BLaER1 (cell line): ENCODE results near the gene STEEP1.

Experiments used
- H3K27ac ChIP-seq: shearing (Covaris generic); formaldehyde crosslinking; 2 replicates; pipeline ENCODE4 v1.8.1; 2022
- H3K27me3 ChIP-seq: shearing (Covaris generic); formaldehyde crosslinking; 2 replicates; pipeline ENCODE4 v1.8.1; 2022
- H3K36me3 ChIP-seq: shearing (Covaris generic); formaldehyde crosslinking; 2 replicates; pipeline ENCODE4 v1.8.1; 2022
- H3K4me1 ChIP-seq: shearing (Covaris generic); formaldehyde crosslinking; 2 replicates; pipeline ENCODE4 v1.8.1; 2022
- H3K4me2 ChIP-seq: shearing (Covaris generic); formaldehyde crosslinking; 2 replicates; pipeline ENCODE4 v1.8.1; 2022
- H3K4me3 ChIP-seq: shearing (Covaris generic); formaldehyde crosslinking; 2 replicates; pipeline ENCODE4 v1.8.1; 2022
- H3K9ac ChIP-seq: shearing (Covaris generic); formaldehyde crosslinking; 2 replicates; pipeline ENCODE4 v1.8.1; 2022
- H3K9me3 ChIP-seq: shearing (Covaris generic); formaldehyde crosslinking; 2 replicates; pipeline ENCODE4 v1.8.1; 2022
- H4K20me1 ChIP-seq: shearing (Covaris generic); formaldehyde crosslinking; 2 replicates; pipeline ENCODE4 v1.8.1; 2022
- Cebpa-rat ChIP-seq: shearing (Covaris generic); IDR thresholded peaks from 2 replicates; pipeline ENCODE4 v1.8.1; 2022

The STEEP1 gene

DNA sequence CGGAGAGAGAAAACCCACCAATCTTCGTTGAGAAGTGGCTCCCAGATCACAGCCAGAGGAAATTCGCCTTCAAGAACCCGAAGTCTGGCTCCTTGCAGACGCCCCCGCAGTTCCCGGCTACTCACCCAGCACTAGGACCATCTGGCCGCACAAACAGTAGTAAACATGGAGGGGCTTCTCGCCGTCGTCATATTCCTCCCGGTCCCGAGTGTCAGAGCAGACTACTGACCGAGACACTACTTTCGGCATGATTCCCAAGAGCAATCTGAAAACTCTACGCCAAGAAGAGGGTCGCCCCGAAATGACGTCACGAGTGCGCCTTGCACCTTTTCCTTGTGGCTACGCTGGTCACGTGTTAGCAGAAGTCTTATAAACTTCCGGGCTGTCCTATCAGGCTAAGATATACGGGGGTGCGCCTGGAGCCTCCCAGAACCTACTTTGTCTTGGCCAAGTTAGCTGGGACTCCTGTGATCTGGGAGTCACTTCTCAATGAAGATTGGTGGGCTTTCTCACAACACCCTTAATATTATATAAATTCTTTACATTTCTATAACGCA is at the start of gene STEEP1:
TSS of gene STEEP1 (minus strand) at position 303 of the 557 bp plus-strand sequence. CDS start at position 249, 54 bp downstream.
- H3K36me3 ChIP-seq, result peaks cover 8% of the 10 kb centered on the region
- peak within 1 kb of the TSS; percentile 85 for H3K4me2 ChIP-seq
- no peaks in the 10 kb centered on the region for H3K27me3 ChIP-seq
- H3K9ac ChIP-seq, result peak within 1 kb of the TSS; percentile 79
- H4K20me1 ChIP-seq, result no peaks in the 10 kb centered on the region
- H3K9me3 ChIP-seq, result no peaks in the 10 kb centered on the region
- H3K4me1 ChIP-seq, result 0 out of 2 replicates have a peak, but pooled peaks cover 7% of the 10 kb centered on the region
- H3K4me3 ChIP-seq, result peak within 1 kb of the TSS; percentile 68
- peak within 1 kb of the TSS; percentile 33; the same call in 1 of the 2 replicates for H3K27ac ChIP-seq
- no peak for TF ChIP-seq Cebpa-rat

DNA sequence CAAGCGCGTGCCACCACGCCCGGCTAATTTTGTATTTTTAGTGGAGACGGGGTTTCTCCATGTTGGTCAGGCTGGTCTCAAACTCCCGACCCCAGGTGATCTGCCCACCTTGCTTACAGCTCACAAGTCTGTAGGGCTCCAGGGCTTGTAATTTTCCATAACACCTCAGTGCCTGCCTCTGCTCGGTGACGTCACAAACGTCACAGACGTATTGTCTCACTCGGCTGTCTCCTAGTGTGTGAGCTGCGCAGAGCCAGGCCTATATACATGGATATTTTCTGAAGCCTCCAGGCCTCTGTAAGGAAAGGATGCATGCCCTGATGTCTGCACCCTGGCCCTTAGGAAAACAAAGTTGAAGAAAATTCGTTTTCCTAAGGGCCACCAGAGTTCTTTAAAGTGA is 49.6 kb upstream of the STEEP1 start:
- Histone ChIP-seq H3K27ac (no peak overlapping the region), H3K9ac (no peak overlapping the region), H3K27me3 (no peaks in the 10 kb centered on the region), H3K9me3 (no peaks in the 10 kb centered on the region), H4K20me1 (peaks cover 16% of the 10 kb centered on the region), H3K4me3 (no peak overlapping the region), H3K4me2 (no peak overlapping the region), H3K36me3 (no peaks in the 10 kb centered on the region), H3K4me1 (peaks cover 28% of the 10 kb centered on the region)
- no peak for TF ChIP-seq Cebpa-rat

GRCh38 chrX:119607018-119607389 is 41.8 kb upstream of the STEEP1 start:
- no peak for TF ChIP-seq Cebpa-rat
- Histone ChIP-seq H3K27ac (0 out of 2 replicates have a peak overlapping the region, but pooled peaks have one; percentile 95), H3K9ac (peak overlapping the region; percentile 93), H3K4me3 (no peak overlapping the region), H3K4me1 (0 out of 2 replicates have a peak, but pooled peaks cover 12% of the 10 kb centered on the region), H3K27me3 (no peaks in the 10 kb centered on the region), H3K36me3 (no peaks in the 10 kb centered on the region; the same call in 1 of the 2 replicates), H4K20me1 (peaks cover 34% of the 10 kb centered on the region), H3K4me2 (peak overlapping the region; percentile 64), H3K9me3 (no peaks in the 10 kb centered on the region)

DNA sequence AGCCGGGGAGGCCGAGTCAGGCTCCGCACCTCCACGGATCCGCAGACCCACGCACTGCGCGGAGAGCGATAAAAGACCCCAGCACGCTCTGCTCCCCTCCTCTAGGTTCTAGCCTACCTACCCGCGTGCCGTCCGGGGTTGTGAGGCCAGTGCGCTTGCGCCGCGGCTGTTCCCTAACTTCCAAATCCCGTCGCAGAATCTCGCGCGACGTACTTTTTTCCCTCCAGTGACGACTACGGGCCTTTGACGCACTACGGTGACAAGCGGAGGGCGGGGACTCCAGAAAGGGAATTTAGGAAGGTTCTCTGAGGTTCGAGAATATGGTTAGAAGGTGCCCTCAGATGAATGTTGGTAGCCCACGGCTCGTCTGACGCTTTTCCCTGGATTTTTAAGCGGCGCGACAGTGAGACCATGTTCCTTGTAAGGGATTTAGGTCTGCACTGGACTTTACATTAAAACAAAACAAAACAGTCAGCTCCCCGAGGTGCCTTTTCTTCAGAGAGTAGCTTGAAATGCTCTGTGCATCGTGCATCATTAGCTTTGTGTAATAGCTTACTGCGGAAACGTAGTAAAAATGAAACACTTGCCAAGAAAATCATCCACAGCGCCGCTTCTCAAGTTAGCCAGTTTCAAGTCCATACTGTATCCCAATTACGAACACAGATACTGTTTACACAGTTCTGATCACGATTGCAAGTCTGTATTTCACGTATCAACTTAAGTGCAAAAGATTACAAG is 41.2 kb upstream of the STEEP1 start, which contains the start of gene NKRF:
TSS of gene NKRF (minus strand) at position 145 of the 738 bp plus-strand sequence.
- peak within 1 kb of the TSS; percentile 72 for H3K4me3 ChIP-seq
- peak within 1 kb of the TSS; percentile 95 for H3K27ac ChIP-seq
- no peaks in the 10 kb centered on the region for H3K9me3 ChIP-seq

GRCh38 chrX:119605464-119606279 is 40.5 kb upstream of the STEEP1 start:
- Histone ChIP-seq H3K27ac (peak overlapping the region; percentile 95), H3K27me3 (no peaks in the 10 kb centered on the region), H4K20me1 (peaks cover 40% of the 10 kb centered on the region), H3K4me2 (peak overlapping the region; percentile 75), H3K9me3 (no peaks in the 10 kb centered on the region), H3K9ac (peak overlapping the region; percentile 93), H3K4me3 (peak overlapping the region; percentile 72), H3K36me3 (peaks cover 11% of the 10 kb centered on the region; the same call in 1 of the 2 replicates), H3K4me1 (0 out of 2 replicates have a peak, but pooled peaks cover 12% of the 10 kb centered on the region)
- TF ChIP-seq Cebpa-rat, result no peak

More for the DNA sequence above, 41.2 kb upstream of the STEEP1 start, which contains the start of gene NKRF:
- 0 out of 2 replicates have a peak, but pooled peaks cover 12% of the 10 kb centered on the region for H3K4me1 ChIP-seq
- peak within 1 kb of the TSS; percentile 93 for H3K9ac ChIP-seq
- H3K4me2 ChIP-seq, result peak within 1 kb of the TSS; percentile 75
- H3K36me3 ChIP-seq, result peaks cover 5% of the 10 kb centered on the region; the same call in 1 of the 2 replicates
- H3K27me3 ChIP-seq, result no peaks in the 10 kb centered on the region
- peaks cover 40% of the 10 kb centered on the region for H4K20me1 ChIP-seq
- TF ChIP-seq Cebpa-rat, result no peak

DNA sequence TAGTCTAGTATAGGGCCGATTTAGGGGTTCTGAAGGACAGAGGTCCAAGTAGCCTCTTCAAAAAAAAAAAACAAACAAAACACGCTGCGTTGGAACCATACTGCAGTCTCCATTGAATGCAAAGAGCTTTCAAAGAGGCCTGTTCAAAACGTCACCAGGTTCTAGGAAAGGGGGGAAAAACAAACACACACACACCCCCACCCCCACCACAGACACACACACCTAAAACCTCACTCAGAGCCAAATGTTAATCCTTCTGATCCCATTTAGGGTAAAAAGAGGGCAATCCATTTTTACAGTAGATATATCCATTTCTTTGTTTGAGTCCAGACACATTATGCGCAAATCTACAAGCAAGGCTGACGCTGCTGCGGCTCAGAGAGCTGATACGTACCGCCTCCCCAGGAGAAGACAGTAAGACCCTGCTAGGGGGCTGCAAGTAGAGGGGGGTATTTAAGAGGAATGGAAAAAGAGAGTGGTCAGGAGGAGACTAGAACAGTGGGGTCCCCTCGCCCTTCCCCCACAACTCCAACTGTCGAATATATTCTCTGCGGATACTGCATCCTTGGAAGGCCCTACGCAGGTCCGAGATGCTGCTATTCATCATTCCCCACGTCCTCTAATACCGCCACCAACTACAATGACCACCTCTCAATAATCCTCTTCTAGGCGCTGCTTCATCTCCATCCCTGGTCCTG is 39.7 kb upstream of the STEEP1 start:
- Histone ChIP-seq H3K27me3 (no peaks in the 10 kb centered on the region), H3K4me3 (peak overlapping the region; percentile 72), H3K27ac (peak overlapping the region; percentile 39), H3K9me3 (no peaks in the 10 kb centered on the region), H3K36me3 (peaks cover 14% of the 10 kb centered on the region; the same call in 1 of the 2 replicates), H3K4me2 (peak overlapping the region; percentile 75), H4K20me1 (peaks cover 43% of the 10 kb centered on the region), H3K9ac (peak overlapping the region; percentile 93), H3K4me1 (0 out of 2 replicates have a peak, but pooled peaks cover 12% of the 10 kb centered on the region)
- TF ChIP-seq Cebpa-rat, result no peak

DNA sequence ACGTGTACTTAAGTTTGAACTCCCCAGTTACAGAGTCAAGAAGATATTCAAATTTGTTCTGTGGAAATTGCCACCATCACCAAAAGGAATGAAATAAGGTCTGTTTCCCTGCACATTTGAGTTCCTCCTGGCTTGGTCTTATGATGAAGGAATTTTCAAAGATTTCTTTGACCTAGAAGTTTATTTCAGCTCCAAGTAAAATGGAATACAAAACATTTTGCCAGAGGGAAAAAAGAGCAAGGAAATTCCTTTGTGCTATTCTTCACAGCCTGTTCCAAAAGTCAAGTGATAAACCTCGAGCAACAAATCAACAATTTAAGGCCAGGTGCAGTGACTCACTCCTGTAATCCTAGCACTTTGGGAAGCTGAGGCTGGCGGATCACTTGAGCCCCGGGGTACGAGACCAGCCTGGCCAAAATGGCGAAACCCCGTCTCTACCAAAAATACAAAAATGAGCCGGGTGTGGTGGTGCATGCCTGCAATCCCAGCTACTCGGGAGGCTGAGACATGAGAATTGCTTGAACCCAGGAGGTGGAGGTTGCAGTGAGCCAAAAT is 37.6 kb upstream of the STEEP1 start:
- no peak overlapping the region for H3K4me2 ChIP-seq
- H3K4me3 ChIP-seq, result no peak overlapping the region
- TF ChIP-seq Cebpa-rat, result no peak
- peaks cover 21% of the 10 kb centered on the region; the same call in 1 of the 2 replicates for H3K36me3 ChIP-seq
- H3K27ac ChIP-seq, result no peak overlapping the region
- H3K27me3 ChIP-seq, result no peaks in the 10 kb centered on the region
- no peak overlapping the region for H3K9ac ChIP-seq
- H3K4me1 ChIP-seq, result 0 out of 2 replicates have a peak, but pooled peaks cover 12% of the 10 kb centered on the region
- no peaks in the 10 kb centered on the region for H3K9me3 ChIP-seq
- H4K20me1 ChIP-seq, result peaks cover 64% of the 10 kb centered on the region

- H3K27me3 ChIP-seq, result no peaks in the 10 kb centered on the region
- TF ChIP-seq Cebpa-rat, result no peak
- H4K20me1 ChIP-seq, result 0 out of 2 replicates have a peak, but pooled peaks cover 19% of the 10 kb centered on the region
- H3K9ac ChIP-seq, result no peak overlapping the region
- H3K4me1 ChIP-seq, result no peaks in the 10 kb centered on the region
- H3K36me3 ChIP-seq, result peaks cover 67% of the 10 kb centered on the region
- H3K9me3 ChIP-seq, result no peaks in the 10 kb centered on the region
- no peak overlapping the region for H3K27ac ChIP-seq
- no peak overlapping the region for H3K4me3 ChIP-seq
- no peak overlapping the region for H3K4me2 ChIP-seq
These were observed 24.6 kb upstream of the STEEP1 start for GRCh38 chrX:119589810-119590209.
